ENCODE data around the gene SSBP2. TPM values are rescaled to one million over a fixed set of nuclear protein-coding genes. Genes with fewer than 3 reads are reported as not detected.

SSBP2 gene
- total RNA-seq, 1 experiment from 2014 or later, result 5.2 TPM

GRCh38 chr5:81772488-81772887 lies 21.6 kb upstream of the SSBP2 start (continued):
- TF ChIP-seq, protein P1, sequence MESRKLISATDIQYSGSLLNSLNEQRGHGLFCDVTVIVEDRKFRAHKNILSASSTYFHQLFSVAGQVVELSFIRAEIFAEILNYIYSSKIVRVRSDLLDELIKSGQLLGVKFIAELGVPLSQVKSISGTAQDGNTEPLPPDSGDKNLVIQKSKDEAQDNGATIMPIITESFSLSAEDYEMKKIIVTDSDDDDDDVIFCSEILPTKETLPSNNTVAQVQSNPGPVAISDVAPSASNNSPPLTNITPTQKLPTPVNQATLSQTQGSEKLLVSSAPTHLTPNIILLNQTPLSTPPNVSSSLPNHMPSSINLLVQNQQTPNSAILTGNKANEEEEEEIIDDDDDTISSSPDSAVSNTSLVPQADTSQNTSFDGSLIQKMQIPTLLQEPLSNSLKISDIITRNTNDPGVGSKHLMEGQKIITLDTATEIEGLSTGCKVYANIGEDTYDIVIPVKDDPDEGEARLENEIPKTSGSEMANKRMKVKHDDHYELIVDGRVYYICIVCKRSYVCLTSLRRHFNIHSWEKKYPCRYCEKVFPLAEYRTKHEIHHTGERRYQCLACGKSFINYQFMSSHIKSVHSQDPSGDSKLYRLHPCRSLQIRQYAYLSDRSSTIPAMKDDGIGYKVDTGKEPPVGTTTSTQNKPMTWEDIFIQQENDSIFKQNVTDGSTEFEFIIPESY (IDR thresholded peaks at IDR 0.05; ENCODE audit: extremely low read depth, insufficient replicate concordance, low read length), result no peak
- TF ChIP-seq EZH2 (IDR thresholded peaks at IDR 0.05) (no peak), EGR1 (IDR thresholded peaks at IDR 0.05; ENCODE audit: low read depth) (no peak), POLR2A (IDR thresholded peaks at IDR 0.05; ENCODE audit: borderline replicate concordance, extremely low read depth, insufficient read depth, insufficient read length) (no peak)

GRCh38 chr5:81768935-81769452 lies 18.1 kb upstream of the SSBP2 start:
- ChIA-PET RAD21 (ENCODE audit: low non-redundant PET in 1 of 2, low total read pairs in 2 of 2, uncharacterized antibody in 2 of 2, unreplicated experiment in 2 of 2) (no interaction called here), POLR2A (interaction anchor here (0.5 kb wide), 1 partner anchor 1937 kb away, joined by 5 read pairs; no protein-coding TSS in a partner anchor), CTCF (no interaction called here)
- Histone ChIP-seq H3K27ac (ENCODE audit: low read depth, low read length) (no peak overlapping the region), H3K36me3 (ENCODE audit: control insufficient read depth in 1 of 2, insufficient read depth in 2 of 2, low read length in 2 of 2) (no peaks in the 10 kb centered on the region), H3K9me2 (ENCODE audit: insufficient read depth) (no peaks in the 10 kb centered on the region), H3K9me3 (ENCODE audit: control insufficient read depth in 1 of 2, insufficient read depth in 1 of 2, low read depth in 1 of 2, low read length in 2 of 2) (no peaks in the 10 kb centered on the region), H3K4me2 (ENCODE audit: low read length) (peak overlapping the region; percentile 22; the same call in 1 of the 2 replicates), H4K20me1 (ENCODE audit: insufficient read depth) (no peaks in the 10 kb centered on the region), H3K27me3 (ENCODE audit: insufficient read depth, low read length) (no peaks in the 10 kb centered on the region), H3K4me1 (ENCODE audit: control insufficient read depth in 1 of 2, insufficient read depth in 2 of 2, low read length in 2 of 2) (peaks cover 0 to 10% of the 10 kb centered on the region in 2 experiments; a peak in 1 of 4 replicates), H3K4me3 (replicated peaks in 1 of 2; ENCODE audit: low read depth in 1 of 2, low read length in 2 of 2) (no peak overlapping the region), H3K9ac (ENCODE audit: low read length) (no peak overlapping the region), H3K79me2 (ENCODE audit: insufficient read depth, low read length) (no peaks in the 10 kb centered on the region), H2AFZ (ENCODE audit: low read depth, low read length, poor library complexity, severe bottlenecking) (peak overlapping the region; percentile 62)
- DNase-seq (ENCODE audit: low read depth, low spot score) (peak; percentile 35), ATAC-seq (no peak)
- BruUV-seq (replicated peaks), result no TSS peak
- intact Hi-C loops (cut with micrococcal nuclease), result no loop called here
- TF ChIP-seq POLR2A (IDR thresholded peaks at IDR 0.05; ENCODE audit: borderline replicate concordance, extremely low read depth, insufficient read depth, insufficient read length) (no peak), MAX (IDR thresholded peaks at IDR 0.05) (peak; percentile 44; the same call in 1 of the 2 replicates), FOSL1 (IDR thresholded peaks at IDR 0.05; ENCODE audit: low read depth) (peak; percentile 72), ELF1 (IDR thresholded peaks at IDR 0.05; ENCODE audit: borderline replicate concordance, low read depth) (no peak), CEBPB (IDR thresholded peaks at IDR 0.05; ENCODE audit: low read depth) (no peak), CBX3 (IDR thresholded peaks at IDR 0.05; ENCODE audit: low read depth) (peak; percentile 72; the same call in 1 of the 2 replicates), SRF (IDR thresholded peaks at IDR 0.05; ENCODE audit: low read depth) (no peak), ZNF274 (IDR thresholded peaks at IDR 0.05; ENCODE audit: low read depth, low read length) (no peak), TCF7L2 (IDR thresholded peaks at IDR 0.05; ENCODE audit: borderline replicate concordance, extremely low read depth, insufficient read depth, insufficient read length) (no peak), SP1 (IDR thresholded peaks at IDR 0.05; ENCODE audit: low read depth) (peak; percentile 56), CTCF (IDR thresholded peaks at IDR 0.05 in 2 of 3, conservative IDR thresholded peaks at IDR 0.05 in 1 of 3; ENCODE audit: borderline replicate concordance in 1 of 3, insufficient read depth in 1 of 3, low read depth in 2 of 3, low read length in 2 of 3) (no peak), SIN3A (IDR thresholded peaks at IDR 0.05; ENCODE audit: low read depth) (no peak), EZH2 (IDR thresholded peaks at IDR 0.05) (no peak), EZH2phosphoT487 (IDR thresholded peaks at IDR 0.05; ENCODE audit: borderline replicate concordance) (no peak), JUND (IDR thresholded peaks at IDR 0.05) (peak; percentile 71)
- TF ChIP-seq, protein P1 (IDR thresholded peaks at IDR 0.05; ENCODE audit: extremely low read depth, insufficient replicate concordance, low read length), result no peak
- TF ChIP-seq, protein P2, sequence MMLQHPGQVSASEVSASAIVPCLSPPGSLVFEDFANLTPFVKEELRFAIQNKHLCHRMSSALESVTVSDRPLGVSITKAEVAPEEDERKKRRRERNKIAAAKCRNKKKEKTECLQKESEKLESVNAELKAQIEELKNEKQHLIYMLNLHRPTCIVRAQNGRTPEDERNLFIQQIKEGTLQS (IDR thresholded peaks at IDR 0.05), result no peak

Measured in HCT116 (cell line).